K562 (cell line): Measurements from ENCODE around the gene ZNF747. TPM values are rescaled to one million over a fixed set of nuclear protein-coding genes. Genes with fewer than 3 reads are reported as not detected.
A peak's percentile ranks its signal among the peaks of the same experiment; 100 is the strongest.
"Not testable (repeated sequence)": the region's sequence is repeated elsewhere in the genome, so short reads cannot be mapped to it uniquely, and the experiment has no call there.

ENCODE experiments used
- ATAC-seq: fragments of 200-7000 bp; cut with Tn5 transposase; 3 replicates; pipeline ENCODE4 v1.9.1; 2020; ENCODE audit warnings: moderate library complexity
- BruUV-seq: library from RNA; stranded (reverse); fragments of 400-500 nt; replicated peaks from 2 replicates; lab custom pipeline; 2021; lab: Mats Ljungman, UMichigan
- CTCF ChIA-PET: fragments of 300-600 bp; formaldehyde crosslinking; extraction: SDS; loops from one replicate; lab custom pipeline; 2021; ENCODE audit warnings: low intra/inter-chr PET ratio; lab: Yijun Ruan, JAX
- POLR2A ChIA-PET: fragments of 300-600, 350-650 bp; sonication (Branson Sonifier 250); formaldehyde crosslinking; extraction: SDS; loops from one replicate; lab custom pipeline; 2021; ENCODE audit warnings: antibody characterized with exemption, inconsistent platforms; lab: Yijun Ruan, JAX
- DNase-seq, 4 experiments: peaks; one replicate each; pipeline versions ENCODE4 v3.0.0 to v3.0.0-alpha.2; 2011 to 2018; ENCODE audit warnings: low spot score in 3 of 4, mixed read lengths in 3 of 4; ENCODE audit errors: extremely low read depth in 1 of 4
- FAIRE-seq: peaks from 2 replicates; lab custom pipeline; 2011; peaks lifted over from hg19 to GRCh38; lab: Jason Lieb, UNC
- H2AFZ ChIP-seq: 2 replicates; pipeline ENCODE4 v1.6.0; 2011; ENCODE audit warnings: low read depth, low read length, control low read depth, inconsistent platforms
- H3K27ac ChIP-seq: fragments of 200-600 bp; 3 replicates; pipeline ENCODE4 v1.8.0; 2011; ENCODE audit warnings: low read depth, mild to moderate bottlenecking, control low read depth, inconsistent platforms, low read length, moderate library complexity, mixed read lengths; ENCODE audit errors: extremely low read depth
- H3K27me3 ChIP-seq, 2 experiments: fragments of 300-600 bp in 1 of 2; 2 replicates in 1 of 2; 3 replicates in 1 of 2; pipeline versions ENCODE4 v1.6.0 to v1.8.0; 2011; ENCODE audit warnings: inconsistent platforms in 2 of 2, low read length in 2 of 2, mild to moderate bottlenecking in 1 of 2, mixed read lengths in 1 of 2, moderate library complexity in 1 of 2; ENCODE audit not compliant: control insufficient read depth in 2 of 2, insufficient read depth in 2 of 2
- H3K36me3 ChIP-seq: fragments of 300-600 bp; 3 replicates; pipeline ENCODE4 v1.8.0; 2011; ENCODE audit warnings: mild to moderate bottlenecking, low read length, inconsistent platforms; ENCODE audit not compliant: control insufficient read depth, insufficient read depth
- H3K4me1 ChIP-seq, 2 experiments: fragments of 200-600 bp in 1 of 2; replicated peaks in 1 of 2; 2 replicates in 1 of 2; 3 replicates in 1 of 2; pipeline versions ENCODE4 v1.5.1 to v1.8.0; 2011; ENCODE audit warnings: inconsistent platforms in 2 of 2, low read length in 2 of 2, mild to moderate bottlenecking in 1 of 2, mixed read lengths in 1 of 2, moderate library complexity in 1 of 2; ENCODE audit not compliant: control insufficient read depth in 2 of 2, insufficient read depth in 2 of 2
- H3K4me2 ChIP-seq: 2 replicates; pipeline ENCODE4 v1.6.1; 2011; ENCODE audit warnings: low read length, control low read depth, inconsistent platforms, mixed read lengths; ENCODE audit not compliant: insufficient read depth
- H3K4me3 ChIP-seq: fragments of 200-600 bp; sonication (generic), shearing (Covaris generic); 2 replicates; pipeline ENCODE4 v1.5.1; 2016; ENCODE audit warnings: control low read depth, inconsistent platforms
- H3K79me2 ChIP-seq: fragments of 200-600 bp; 3 replicates; pipeline ENCODE4 v1.8.0; 2011; ENCODE audit warnings: low read length, inconsistent platforms; ENCODE audit not compliant: control insufficient read depth, insufficient read depth
- H3K9ac ChIP-seq, 2 experiments: 2 replicates each; pipeline versions ENCODE4 v1.6.0 to v1.6.1; 2011; ENCODE audit warnings: low read depth in 2 of 2, low read length in 2 of 2, control low read depth in 1 of 2, inconsistent platforms in 1 of 2, mild to moderate bottlenecking in 1 of 2, mixed read lengths in 1 of 2; ENCODE audit not compliant: insufficient read depth in 1 of 2
- H3K9me1 ChIP-seq: one replicate; pipeline ENCODE4 v1.6.0; 2011; ENCODE audit warnings: inconsistent platforms, mild to moderate bottlenecking, low read length, moderate library complexity; ENCODE audit not compliant: control insufficient read depth, insufficient read depth
- H3K9me3 ChIP-seq: replicated peaks from 2 replicates; pipeline ENCODE4 v1.5.1; 2011; ENCODE audit warnings: low read depth, low read length, inconsistent platforms; ENCODE audit not compliant: control insufficient read depth, insufficient read depth
- H4K20me1 ChIP-seq: replicated peaks from 2 replicates; pipeline ENCODE4 v1.6.1; 2011; ENCODE audit warnings: low read length, inconsistent platforms, mixed read lengths; ENCODE audit not compliant: control insufficient read depth, insufficient read depth
- ARNT ChIP-seq, 2 experiments: fragments of 450-650 bp; IDR thresholded peaks; 2 replicates each; pipeline ENCODE4 v1.6.1; 2016; ENCODE audit warnings: mild to moderate bottlenecking in 1 of 2
- BHLHE40 ChIP-seq: IDR thresholded peaks from 2 replicates; pipeline ENCODE4 v1.6.1; 2011; ENCODE audit warnings: low read length, improper control_type of control experiment
- CBFA2T2 ChIP-seq: fragments of 450-650 bp; conservative IDR thresholded peaks from 2 replicates; pipeline ENCODE4 v1.6.1; 2017; ENCODE audit warnings: mild to moderate bottlenecking
- CBFA2T3 ChIP-seq: fragments of 450-650 bp; IDR thresholded peaks from 2 replicates; pipeline ENCODE4 v1.6.1; 2017
- CCNT2 ChIP-seq: IDR thresholded peaks from 2 replicates; pipeline ENCODE4 v1.6.1; 2011; ENCODE audit warnings: borderline replicate concordance, low read depth, mild to moderate bottlenecking, moderate library complexity, mixed read lengths, low read length; ENCODE audit not compliant: insufficient read length; ENCODE audit errors: extremely low read depth
- EP300 ChIP-seq: IDR thresholded peaks from 2 replicates; pipeline ENCODE4 v1.6.1; 2012; ENCODE audit warnings: low read length, improper control_type of control experiment
- HDAC3 ChIP-seq: fragments of 450-650 bp; IDR thresholded peaks from 2 replicates; pipeline ENCODE4 v1.6.1; 2018; ENCODE audit warnings: borderline replicate concordance, mild to moderate bottlenecking, moderate library complexity; ENCODE audit not compliant: partially characterized antibody
- HINFP ChIP-seq: fragments of 450-650 bp; conservative IDR thresholded peaks from 2 replicates; pipeline ENCODE4 v1.6.1; 2016; ENCODE audit warnings: missing genetic modification characterization, low read depth, mild to moderate bottlenecking, control low read depth, missing compliant biosample characterization
- HMBOX1 ChIP-seq: sonication (generic); IDR thresholded peaks from 2 replicates; pipeline ENCODE4 v1.6.1; 2016
- MEIS2 ChIP-seq: fragments of 450-650 bp; IDR thresholded peaks from 2 replicates; pipeline ENCODE4 v1.6.1; 2014; ENCODE audit warnings: mild to moderate bottlenecking; ENCODE audit not compliant: partially characterized antibody
- RCOR1 ChIP-seq, 2 experiments: IDR thresholded peaks; 2 replicates each; pipeline ENCODE4 v1.6.1; 2012; ENCODE audit warnings: low read depth in 2 of 2, low read length in 2 of 2, borderline replicate concordance in 1 of 2, improper control_type of control experiment in 1 of 2
- SMAD4 ChIP-seq: fragments of 250-450 bp; sonication (Bioruptor Pico); conservative IDR thresholded peaks from 2 replicates; pipeline ENCODE4 v1.8.0; 2021; ENCODE audit warnings: inconsistent platforms, mild to moderate bottlenecking, moderate library complexity
- SMARCA4 ChIP-seq: fragments of 450-650 bp; IDR thresholded peaks from 2 replicates; pipeline ENCODE4 v1.6.1; 2016
- SMARCE1 ChIP-seq: fragments of 450-650 bp; IDR thresholded peaks from 2 replicates; pipeline ENCODE4 v1.7.1; 2016; ENCODE audit warnings: mild to moderate bottlenecking
- ZEB2 ChIP-seq: fragments of 450-650 bp; IDR thresholded peaks from 2 replicates; pipeline ENCODE4 v1.6.1; 2016
- WGBS: fragments of 100-300 bp; shearing (Covaris generic); methylation state at CpG from one replicate; pipeline ENCODE4 v1.1.6; 2016; ENCODE audit warnings: low coverage, mixed read lengths; ENCODE audit not compliant: insufficient coverage; ENCODE audit errors: missing lambda C conversion rate; 5-methylcytosine and 5-hydroxymethylcytosine counted together
- in situ Hi-C: fragments of 300-500 bp; cut with MboI; formaldehyde crosslinking; loops from 4 replicates; pipeline ENCODE4 v1.15.0; 2018; ENCODE audit warnings: inconsistent platforms, mixed read lengths
- intact Hi-C: fragments of 100-400 bp; cut with micrococcal nuclease; formaldehyde crosslinking; loops from 2 replicates; pipeline ENCODE4 v1.14.2; 2022
- polyA plus RNA-seq, 8 experiments: library from polyadenylated mRNA; depleted of rRNA in 4 of 8; stranded (reverse) in 5 of 8; unstranded in 3 of 8; fragments of >200 nt; fragmentation: Nextera tagmentation in 2 of 8; fragmentation: Illumina TruSeq in 1 of 8; extraction: Ambion mirVana in 2 of 8; extraction: Trizol in 1 of 8; gene quantifications; 2 replicates each; pipeline versions ENCODE4 v1.2.1 to v1.2.3, GENCODE V29; 2011 to 2014; ENCODE audit warnings: inconsistent platforms in 1 of 8, missing spikeins in 1 of 8
- total RNA-seq, 7 experiments: library from RNA; depleted of rRNA in 6 of 7; stranded (reverse); fragments of >200 nt in 6 of 7; fragmentation: Illumina TruSeq in 2 of 7; extraction: Trizol in 2 of 7; gene quantifications; 2 replicates each; pipeline versions ENCODE4 v1.2.1 to v1.2.3, GENCODE V29; 2011 to 2021; ENCODE audit warnings: low replicate concordance in 1 of 7
- TF ChIP-seq, protein P1 (sequence below): fragments of 450-650 bp; IDR thresholded peaks from 2 replicates; pipeline ENCODE4 v1.6.1; 2016; ENCODE audit warnings: mild to moderate bottlenecking

Gene ZNF747
- total and polyA plus RNA-seq, 9 of the 15 experiments (the other 6 are each of a cell fraction or from before 2014, with no cell fraction given): 0.14 to 3.3 (median 1.5) TPM

GRCh38 chr16:30540916-30541464 lies 6.3 kb upstream of the ZNF747 start:
- ATAC-seq: peak; percentile 68
- Histone ChIP-seq H3K4me1 (peaks cover 27 to 30% of the 10 kb centered on the region in 2 experiments; a peak in 4 of 5 replicates), H3K9ac (peak overlapping the region; percentile 13 to 41; a peak in 1 of 4 replicates), H3K27ac (peak overlapping the region; percentile 30; the same call in 1 of the 3 replicates), H3K79me2 (peaks cover 10% of the 10 kb centered on the region), H3K4me2 (peak overlapping the region; percentile 45)
- DNase-seq: peak in 1 of 4 experiments; percentile 65
- H4K20me1 ChIP-seq, H3K27me3 ChIP-seq, H3K4me3 ChIP-seq, in situ Hi-C loops, H3K36me3 ChIP-seq, BruUV-seq, intact Hi-C loops, H3K9me3 ChIP-seq, H2AFZ ChIP-seq, H3K9me1 ChIP-seq: not testable (repeated sequence)
- WGBS: 13% methylated on average over 9 of the region's 9 CpGs
- CTCF ChIA-PET: interaction anchor here (0.7 kb wide), 1 partner anchor 110 kb away, joined by 4 read pairs; no protein-coding TSS in a partner anchor
- FAIRE-seq: peak; percentile 72
- POLR2A ChIA-PET: interaction anchor here (0.6 to 3.5 kb wide), 6 partner anchors 10 to 93 kb away, joined by 3 to 20 read pairs (median 4); partner anchors contain the start of gene ZNF764
- TF ChIP-seq CCNT2: peak; percentile 40
- peak; percentile 93 for TF ChIP-seq CBFA2T3
- TF ChIP-seq ZEB2: 0 out of 2 replicates have a peak, but pooled peaks have one; percentile 13
- TF ChIP-seq CBFA2T2: peak; percentile 86
- 0 out of 2 replicates have a peak, but pooled peaks have one; percentile 22 for TF ChIP-seq HINFP (tag)
- TF ChIP-seq SMARCA4: peak; percentile 47; the same call in 1 of the 2 replicates
- TF ChIP-seq SMAD4 (CRISPR knock-in tag): 0 out of 2 replicates have a peak, but pooled peaks have one; percentile 28
- peak; percentile 72 for TF ChIP-seq MEIS2
- 0 out of 2 replicates have a peak, but pooled peaks have one; percentile 27 for TF ChIP-seq HMBOX1
- TF ChIP-seq ARNT (IDR thresholded peaks at IDR 0.05): peak; percentile 82 to 86; a peak in 3 of 4 replicates
- peak; percentile 48 for TF ChIP-seq HDAC3
- TF ChIP-seq RCOR1 (IDR thresholded peaks at IDR 0.05; ENCODE audit: borderline replicate concordance in 1 of 2, low read depth in 2 of 2, low read length in 2 of 2): peak; percentile 75 to 88
- TF ChIP-seq, protein P1, sequence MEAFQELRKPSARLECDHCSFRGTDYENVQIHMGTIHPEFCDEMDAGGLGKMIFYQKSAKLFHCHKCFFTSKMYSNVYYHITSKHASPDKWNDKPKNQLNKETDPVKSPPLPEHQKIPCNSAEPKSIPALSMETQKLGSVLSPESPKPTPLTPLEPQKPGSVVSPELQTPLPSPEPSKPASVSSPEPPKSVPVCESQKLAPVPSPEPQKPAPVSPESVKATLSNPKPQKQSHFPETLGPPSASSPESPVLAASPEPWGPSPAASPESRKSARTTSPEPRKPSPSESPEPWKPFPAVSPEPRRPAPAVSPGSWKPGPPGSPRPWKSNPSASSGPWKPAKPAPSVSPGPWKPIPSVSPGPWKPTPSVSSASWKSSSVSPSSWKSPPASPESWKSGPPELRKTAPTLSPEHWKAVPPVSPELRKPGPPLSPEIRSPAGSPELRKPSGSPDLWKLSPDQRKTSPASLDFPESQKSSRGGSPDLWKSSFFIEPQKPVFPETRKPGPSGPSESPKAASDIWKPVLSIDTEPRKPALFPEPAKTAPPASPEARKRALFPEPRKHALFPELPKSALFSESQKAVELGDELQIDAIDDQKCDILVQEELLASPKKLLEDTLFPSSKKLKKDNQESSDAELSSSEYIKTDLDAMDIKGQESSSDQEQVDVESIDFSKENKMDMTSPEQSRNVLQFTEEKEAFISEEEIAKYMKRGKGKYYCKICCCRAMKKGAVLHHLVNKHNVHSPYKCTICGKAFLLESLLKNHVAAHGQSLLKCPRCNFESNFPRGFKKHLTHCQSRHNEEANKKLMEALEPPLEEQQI: 0 out of 2 replicates have a peak, but pooled peaks have one; percentile 20
- peak; percentile 59; the same call in 1 of the 2 replicates for TF ChIP-seq BHLHE40
- 0 out of 2 replicates have a peak, but pooled peaks have one; percentile 50 for TF ChIP-seq SMARCE1
- TF ChIP-seq EP300: peak; percentile 71
